OCI-LY3 (cell line): Measurements from ENCODE around the gene FOXO1.

Experiments used
- H2AFZ ChIP-seq: fragments of 200-600, 300-600 bp; shearing (Covaris generic); 2 replicates; pipeline ENCODE4 v1.6.0; 2014; ENCODE audit warnings: antibody characterized with exemption, low read depth, low read length
- H3K27ac ChIP-seq: fragments of 200-600, 300-600 bp; sonication (generic); 2 replicates; pipeline ENCODE4 v1.5.1; 2014; ENCODE audit warnings: mild to moderate bottlenecking, low read length, moderate library complexity, mixed read lengths
- H3K27me3 ChIP-seq: fragments of 200-600, 300-600 bp; sonication (generic); 2 replicates; pipeline ENCODE4 v1.6.1; 2014; ENCODE audit warnings: low read depth, low read length, mixed read lengths
- H3K36me3 ChIP-seq: fragments of 200-600, 300-600 bp; sonication (generic); replicated peaks from 2 replicates; pipeline ENCODE3; 2014; ENCODE audit warnings: low read depth, low read length, mixed read lengths
- H3K4me1 ChIP-seq: fragments of 300-600, 200-600 bp; sonication (generic); 2 replicates; pipeline ENCODE4 v1.6.1; 2014; ENCODE audit warnings: low read length, mixed read lengths
- H3K4me2 ChIP-seq: fragments of 200-600, 300-600 bp; sonication (generic); 2 replicates; pipeline ENCODE4 v1.6.1; 2014; ENCODE audit warnings: low read length, mixed read lengths
- H3K4me3 ChIP-seq: fragments of 300-600, 200-600 bp; sonication (generic); 2 replicates; pipeline ENCODE4 v1.5.1; 2014; ENCODE audit warnings: antibody characterized with exemption, mild to moderate bottlenecking, low read length, moderate library complexity
- H3K79me2 ChIP-seq: fragments of 300-600, 200-600 bp; shearing (Covaris generic); 2 replicates; pipeline ENCODE4 v1.6.1; 2014; ENCODE audit warnings: mild to moderate bottlenecking, low read length, mixed read lengths
- H3K9ac ChIP-seq: fragments of 300-600, 200-600 bp; shearing (Covaris generic); 2 replicates; pipeline ENCODE4 v1.6.0; 2014; ENCODE audit warnings: mild to moderate bottlenecking, low read length, moderate library complexity
- H3K9me3 ChIP-seq: fragments of 200-600, 300-600 bp; shearing (Covaris generic); 2 replicates; pipeline ENCODE4 v1.6.1; 2014; ENCODE audit warnings: low read length, mixed read lengths; ENCODE audit not compliant: insufficient read depth
- H4K20me1 ChIP-seq: fragments of 200-600, 300-600 bp; sonication (generic); 2 replicates; pipeline ENCODE4 v1.6.1; 2016; ENCODE audit warnings: low read length, mixed read lengths; ENCODE audit not compliant: insufficient read depth
- CTCF ChIP-seq: fragments of 200-600, 300-600 bp; sonication (generic); IDR thresholded peaks from 2 replicates; pipeline ENCODE4 v1.5.1; 2014; ENCODE audit warnings: antibody characterized with exemption, low read length, low read depth
- EZH2phosphoT487 ChIP-seq: fragments of 200-600 bp; shearing (Covaris generic); IDR thresholded peaks from 2 replicates; pipeline ENCODE4 v1.6.1; 2018; ENCODE audit warnings: antibody characterized with exemption, mixed run types, low read depth

The FOXO1 gene

GRCh38 chr13:40637643-40638042 is 28.8 kb downstream of the FOXO1 start:
- H3K9ac ChIP-seq, result no peak overlapping the region
- H2AFZ ChIP-seq, result no peak overlapping the region
- H3K9me3 ChIP-seq, result no peaks in the 10 kb centered on the region
- peaks cover 8% of the 10 kb centered on the region for H3K4me1 ChIP-seq
- H3K4me2 ChIP-seq, result no peak overlapping the region
- H3K27ac ChIP-seq, result no peak overlapping the region
- no peaks in the 10 kb centered on the region for H3K27me3 ChIP-seq
- H3K4me3 ChIP-seq, result no peak overlapping the region
- H3K79me2 ChIP-seq, result peaks cover 99% of the 10 kb centered on the region
- TF ChIP-seq CTCF, result no peak
- TF ChIP-seq EZH2phosphoT487, result no peak
- peaks cover 79% of the 10 kb centered on the region for H4K20me1 ChIP-seq
- no peaks in the 10 kb centered on the region for H3K36me3 ChIP-seq

GRCh38 chr13:40635315-40635995 is 31.0 kb downstream of the FOXO1 start:
- H3K9ac ChIP-seq, result no peak overlapping the region
- no peaks in the 10 kb centered on the region for H3K27me3 ChIP-seq
- H3K4me3 ChIP-seq, result no peak overlapping the region
- no peak overlapping the region for H3K4me2 ChIP-seq
- no peaks in the 10 kb centered on the region for H3K36me3 ChIP-seq
- peaks cover 76% of the 10 kb centered on the region for H4K20me1 ChIP-seq
- no peak overlapping the region for H2AFZ ChIP-seq
- H3K27ac ChIP-seq, result no peak overlapping the region
- TF ChIP-seq EZH2phosphoT487 (no peak), CTCF (no peak)
- peaks cover 100% of the 10 kb centered on the region for H3K79me2 ChIP-seq
- no peaks in the 10 kb centered on the region for H3K9me3 ChIP-seq
- H3K4me1 ChIP-seq, result peaks cover 26% of the 10 kb centered on the region

- TF ChIP-seq EZH2phosphoT487 (no peak), CTCF (no peak)
- no peaks in the 10 kb centered on the region for H3K36me3 ChIP-seq
- H3K4me3 ChIP-seq, result no peak overlapping the region
- peaks cover 76% of the 10 kb centered on the region for H4K20me1 ChIP-seq
- H3K4me1 ChIP-seq, result peaks cover 39% of the 10 kb centered on the region
- peaks cover 94% of the 10 kb centered on the region for H3K79me2 ChIP-seq
- no peak overlapping the region for H2AFZ ChIP-seq
- H3K27ac ChIP-seq, result no peak overlapping the region
- H3K9me3 ChIP-seq, result no peaks in the 10 kb centered on the region
- H3K9ac ChIP-seq, result no peak overlapping the region
- H3K27me3 ChIP-seq, result no peaks in the 10 kb centered on the region
- H3K4me2 ChIP-seq, result no peak overlapping the region
Measured at GRCh38 chr13:40632915-40633314, 33.5 kb downstream of the FOXO1 start.

GRCh38 chr13:40631605-40632004 is 34.8 kb downstream of the FOXO1 start:
- Histone ChIP-seq H3K4me3 (peak overlapping the region; percentile 6), H3K27ac (no peak overlapping the region), H3K36me3 (peaks cover 5% of the 10 kb centered on the region), H4K20me1 (peaks cover 76% of the 10 kb centered on the region), H3K79me2 (peaks cover 88% of the 10 kb centered on the region), H3K4me1 (peaks cover 44% of the 10 kb centered on the region), H3K4me2 (peak overlapping the region; percentile 71), H3K27me3 (no peaks in the 10 kb centered on the region), H3K9ac (no peak overlapping the region), H3K9me3 (no peaks in the 10 kb centered on the region), H2AFZ (no peak overlapping the region)
- TF ChIP-seq CTCF, result no peak
- TF ChIP-seq EZH2phosphoT487, result no peak
